Measurements from ENCODE around the gene CCT7.
A peak's percentile ranks its signal among the peaks of the same experiment; 100 is the strongest.
"Not testable (repeated sequence)": the region's sequence is repeated elsewhere in the genome, so short reads cannot be mapped to it uniquely, and the experiment has no call there.

CCT7 gene

DNA sequence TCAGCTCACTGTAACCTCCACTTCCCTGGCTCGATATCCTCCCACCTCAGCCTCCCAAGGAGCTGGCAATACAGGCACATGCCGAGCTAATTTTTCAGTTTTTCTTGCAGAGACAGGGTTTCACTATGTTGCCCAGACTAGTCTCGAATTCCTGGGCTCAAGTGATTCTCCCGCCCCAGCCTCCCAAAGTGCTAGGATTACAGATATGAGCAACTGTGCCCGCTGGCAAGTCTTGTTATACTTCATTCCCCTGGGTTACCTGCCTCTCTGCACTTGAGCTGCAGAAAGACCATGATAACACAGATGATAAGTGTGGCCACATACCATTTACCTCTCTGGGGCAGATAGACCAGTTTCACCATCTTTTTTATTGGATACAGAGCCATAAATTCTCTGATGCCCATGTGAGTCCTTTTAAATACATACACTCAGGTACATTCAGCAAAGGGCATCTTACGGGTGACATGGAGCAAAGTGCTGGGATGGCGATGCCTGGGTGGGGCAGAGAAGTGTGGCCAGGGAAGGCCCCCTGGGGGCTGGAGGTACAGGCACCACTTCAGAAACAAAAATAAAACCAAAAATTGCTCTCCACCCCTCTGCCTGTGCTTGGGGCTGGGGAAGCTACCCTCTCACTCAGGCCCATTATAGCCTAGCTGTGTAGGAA, 20.4 kb downstream of the CCT7 start:
- no peak for DNase-seq

GRCh38 chr2:73255007-73255644, 21.0 kb downstream of the CCT7 start:
- no peak for DNase-seq

GRCh38 chr2:73255907-73256617, 22.0 kb downstream of the CCT7 start:
- no peak for DNase-seq

- DNase-seq: no peak
Measured at GRCh38 chr2:73256618-73256922, 22.5 kb downstream of the CCT7 start.

- DNase-seq: no peak
Measured at GRCh38 chr2:73257021-73257420, 22.9 kb downstream of the CCT7 start.

DNA sequence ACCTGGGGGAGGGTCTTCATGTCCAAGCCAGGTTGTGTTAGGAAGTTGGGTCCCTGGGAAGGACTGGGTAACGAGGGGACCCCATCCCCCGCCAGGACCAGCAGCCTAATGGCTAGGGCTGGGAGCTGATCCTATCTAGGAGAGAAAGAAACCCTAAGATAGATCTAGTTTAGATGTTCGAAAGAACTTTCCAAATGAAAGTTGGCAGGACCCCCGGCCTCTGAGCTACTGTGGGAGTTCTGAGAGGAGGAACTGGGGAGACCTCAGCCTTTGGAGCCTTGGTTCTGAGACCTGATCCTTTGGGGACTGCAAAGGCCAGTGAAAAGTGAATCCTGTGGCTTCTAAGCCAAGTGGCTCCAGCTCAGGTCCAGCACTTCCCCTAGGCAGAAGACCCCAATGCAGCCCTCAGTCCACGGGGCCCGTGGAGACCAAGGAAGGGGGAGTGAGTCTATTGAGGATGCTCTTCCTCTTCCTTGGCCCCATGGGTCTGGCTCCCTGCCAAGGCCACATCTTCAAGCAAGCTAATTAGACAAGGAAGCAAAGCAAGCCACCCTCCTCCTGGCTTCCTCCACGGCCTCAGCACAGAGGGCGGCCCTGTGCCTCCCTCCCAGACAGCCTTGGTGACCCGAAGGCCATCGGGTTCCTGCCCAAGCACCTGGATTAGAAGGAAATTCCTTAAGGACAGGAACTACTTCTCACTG, 23.5 kb downstream of the CCT7 start:
- no peak for DNase-seq

- no peak for DNase-seq
Measured at GRCh38 chr2:73258186-73258912, 24.2 kb downstream of the CCT7 start.

DNA sequence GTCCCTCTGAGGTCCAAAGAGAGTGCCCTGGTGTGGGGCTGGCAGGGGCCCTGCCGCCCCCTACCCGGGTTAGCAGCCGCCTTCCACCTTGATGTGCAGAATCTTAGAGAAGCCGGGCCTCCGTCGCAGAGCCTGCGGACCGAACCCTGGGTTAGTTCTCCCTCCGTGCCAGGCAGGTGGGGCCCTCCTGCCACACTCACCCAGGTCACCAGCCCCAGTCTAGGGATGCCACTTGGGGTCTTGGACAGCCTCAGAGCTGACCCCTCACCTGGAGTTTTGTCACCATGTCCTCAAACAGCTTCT, 24.8 kb downstream of the CCT7 start:
- DNase-seq: no peak

GRCh38 chr2:73259276-73259675, 25.2 kb downstream of the CCT7 start:
- DNase-seq: no peak

GRCh38 chr2:73259704-73260337, 25.7 kb downstream of the CCT7 start:
- DNase-seq: no peak

GRCh38 chr2:73260338-73260984, 26.4 kb downstream of the CCT7 start:
- DNase-seq: peak in 13 of 51 donors; percentile 5 to 64 (median 31)

DNA sequence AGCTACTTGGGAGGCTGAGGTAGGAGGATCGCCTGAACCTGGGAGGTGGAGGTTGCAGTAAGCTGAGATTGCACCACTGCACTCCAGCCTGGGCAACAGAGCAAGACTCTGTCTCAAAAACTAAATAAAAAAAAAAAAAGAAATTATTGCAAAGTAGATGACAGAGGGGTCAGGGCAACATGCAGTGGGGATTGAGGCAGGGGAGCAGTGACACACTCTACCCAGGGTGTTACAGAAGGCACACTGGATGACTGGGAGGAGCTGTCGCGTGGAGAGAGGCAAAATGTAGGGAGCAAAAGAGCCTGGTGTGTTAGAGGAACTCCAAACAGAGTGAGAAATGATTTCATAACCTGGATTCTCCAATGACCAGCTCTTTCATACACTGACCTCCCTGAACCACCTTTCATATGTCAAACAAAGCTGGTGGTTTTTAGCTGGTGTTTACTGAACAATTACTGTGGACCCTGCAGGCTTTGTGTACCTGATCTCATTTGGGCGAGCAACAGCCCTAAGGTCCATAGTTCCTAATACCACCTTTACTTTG, 28.1 kb downstream of the CCT7 start:
- no peak for DNase-seq

GRCh38 chr2:73262691-73263429, 28.8 kb downstream of the CCT7 start:
- DNase-seq: not testable (repeated sequence)

- DNase-seq: no peak
Measured at GRCh38 chr2:73263540-73264331, 29.6 kb downstream of the CCT7 start.

GRCh38 chr2:73264332-73264606, 30.2 kb downstream of the CCT7 start:
- DNase-seq: no peak

DNA sequence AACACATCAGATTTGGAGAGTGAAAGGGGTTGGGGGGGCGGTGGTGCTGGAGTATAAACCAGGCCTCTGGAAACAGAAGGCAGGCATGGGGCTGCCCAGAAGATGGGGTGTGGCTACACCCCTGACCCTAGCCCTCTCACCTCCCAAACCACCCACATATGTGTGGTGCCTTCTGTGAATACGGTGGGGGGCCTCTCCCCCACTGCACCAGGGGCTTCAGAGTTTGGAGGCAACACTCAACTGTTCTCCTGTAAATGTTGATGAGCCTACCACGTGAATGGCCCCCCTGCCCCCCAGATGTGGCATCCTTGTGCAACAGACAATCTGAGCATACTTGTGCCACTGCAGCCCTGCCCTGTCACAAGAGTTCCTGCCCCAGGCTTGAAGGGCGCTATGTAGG, 30.7 kb downstream of the CCT7 start:
- no peak for DNase-seq

GRCh38 chr2:73265298-73266060, 31.4 kb downstream of the CCT7 start:
- no peak for DNase-seq
